Hippocampal formation (tissue), 2 donors: ENCODE results near the gene CACNA1F.

ENCODE experiments used
- DNase-seq, 2 donors: peaks; one replicate each; lab custom pipeline; 2025; lab: John Stamatoyannopoulos, UW

The CACNA1F gene

GRCh38 chrX:49257846-49258748 lies 25.0 kb upstream of the CACNA1F start:
- no peak for DNase-seq

- DNase-seq, result no peak
Observed at GRCh38 chrX:49257074-49257790, 24.1 kb upstream of the CACNA1F start.

- DNase-seq, result no peak
Observed at GRCh38 chrX:49256268-49256995, 23.3 kb upstream of the CACNA1F start.

GRCh38 chrX:49254639-49255038 lies 21.5 kb upstream of the CACNA1F start:
- DNase-seq, result no peak

- no peak for DNase-seq
Observed at GRCh38 chrX:49251325-49251724, 18.2 kb upstream of the CACNA1F start.

- DNase-seq, result no peak
Observed at GRCh38 chrX:49250578-49250977, 17.4 kb upstream of the CACNA1F start.

- DNase-seq, result no peak
Observed at GRCh38 chrX:49250066-49250465, 16.9 kb upstream of the CACNA1F start.

- DNase-seq, result no peak
Observed at GRCh38 chrX:49249616-49250015, 16.5 kb upstream of the CACNA1F start.

- no peak for DNase-seq
Observed at GRCh38 chrX:49249071-49249470, 15.9 kb upstream of the CACNA1F start.

- no peak for DNase-seq
Observed at GRCh38 chrX:49247916-49248811, 15.0 kb upstream of the CACNA1F start.

GRCh38 chrX:49247346-49247745 lies 14.2 kb upstream of the CACNA1F start:
- DNase-seq, result no peak

- DNase-seq, result no peak
Observed at GRCh38 chrX:49246541-49246940, 13.4 kb upstream of the CACNA1F start.

- DNase-seq, result no peak
Observed at GRCh38 chrX:49244207-49244606, 11.1 kb upstream of the CACNA1F start.

- no peak for DNase-seq
Observed at GRCh38 chrX:49243166-49243565, 10.0 kb upstream of the CACNA1F start.

GRCh38 chrX:49242545-49243066 lies 9.5 kb upstream of the CACNA1F start:
- DNase-seq, result no peak

GRCh38 chrX:49238735-49239134 lies 5.6 kb upstream of the CACNA1F start:
- DNase-seq, result no peak

- peak in 1 of 2 donors; percentile 5 for DNase-seq
Observed at GRCh38 chrX:49237060-49237459, 3.9 kb upstream of the CACNA1F start.

- DNase-seq, result no peak
Observed at GRCh38 chrX:49233887-49234555, 881 bp upstream of the CACNA1F start.

GRCh38 chrX:49232525-49232924 lies 615 bp downstream of the CACNA1F start:
- no peak for DNase-seq

GRCh38 chrX:49231333-49232000 lies 1.7 kb downstream of the CACNA1F start:
- DNase-seq, result no peak
